GM23338 (cell line): ENCODE results near the gene ESR2. TPM values are rescaled to one million over a fixed set of nuclear protein-coding genes. Genes with fewer than 3 reads are reported as not detected.

Source experiments
- ATAC-seq: fragments of 200-7000 bp; cut with Tn5 transposase; 3 replicates; pipeline ENCODE4 v1.9.1; 2020
- DNase-seq: peaks from one replicate; pipeline ENCODE4 v3.0.0-alpha.2; 2015; ENCODE audit warnings: low spot score
- H2AFZ ChIP-seq: fragments of 200-600 bp; sonication (generic); 2 replicates; pipeline ENCODE4 v1.8.0; 2016; ENCODE audit warnings: antibody characterized with exemption, mild to moderate bottlenecking, moderate library complexity
- H3F3A ChIP-seq: fragments of 200-600 bp; sonication (generic); replicated peaks from 2 replicates; pipeline ENCODE4 v1.8.0; 2017; ENCODE audit warnings: antibody characterized with exemption, mixed run types, low read depth
- H3K27ac ChIP-seq: fragments of 200-600 bp; sonication (generic); 2 replicates; pipeline ENCODE4 v1.6.1; 2016; ENCODE audit warnings: low read depth
- H3K27me3 ChIP-seq: fragments of 200-600 bp; sonication (generic); 2 replicates; pipeline ENCODE4 v1.8.0; 2016; ENCODE audit warnings: mild to moderate bottlenecking, mixed run types, moderate library complexity; ENCODE audit not compliant: insufficient read depth
- H3K36me3 ChIP-seq: fragments of 200-600 bp; sonication (generic); 2 replicates; pipeline ENCODE4 v1.8.0; 2016; ENCODE audit warnings: mild to moderate bottlenecking; ENCODE audit not compliant: insufficient read depth
- H3K4me1 ChIP-seq: fragments of 200-600 bp; sonication (generic); 2 replicates; pipeline ENCODE4 v1.8.0; 2016; ENCODE audit warnings: mild to moderate bottlenecking, moderate library complexity; ENCODE audit not compliant: insufficient read depth
- H3K4me2 ChIP-seq: fragments of 200-600 bp; sonication (generic); 2 replicates; pipeline ENCODE4 v1.7.1; 2017; ENCODE audit warnings: mixed run types
- H3K4me3 ChIP-seq: fragments of 200-600 bp; sonication (generic); 2 replicates; pipeline ENCODE4 v1.6.1; 2016; ENCODE audit warnings: mixed run types
- H3K79me2 ChIP-seq: fragments of 200-600 bp; sonication (generic); replicated peaks from 2 replicates; pipeline ENCODE4 v1.8.0; 2017; ENCODE audit warnings: mild to moderate bottlenecking; ENCODE audit not compliant: insufficient read depth
- H3K9me2 ChIP-seq: fragments of 200-600 bp; sonication (generic); 2 replicates; pipeline ENCODE4 v1.8.0; 2017; ENCODE audit not compliant: insufficient read depth
- H4K20me1 ChIP-seq: fragments of 200-600 bp; sonication (generic); replicated peaks from 2 replicates; pipeline ENCODE4 v1.8.0; 2017; ENCODE audit warnings: mild to moderate bottlenecking; ENCODE audit not compliant: insufficient read depth
- H3K27ac Mint-ChIP-seq: 2 replicates; pipeline ENCODE4 v1.8.0; 2020; ENCODE audit warnings: inconsistent platforms, mild to moderate bottlenecking, moderate library complexity, mixed read lengths
- H3K27me3 Mint-ChIP-seq: 3 replicates; pipeline ENCODE4 v1.8.0; 2022; ENCODE audit warnings: low read depth, mild to moderate bottlenecking, moderate library complexity, mixed read lengths, inconsistent platforms; ENCODE audit not compliant: insufficient read depth, poor library complexity
- H3K36me3 Mint-ChIP-seq: 3 replicates; pipeline ENCODE4 v1.8.0; 2021; ENCODE audit warnings: low read depth, mild to moderate bottlenecking, inconsistent platforms, moderate library complexity, mixed read lengths
- H3K4me1 Mint-ChIP-seq: 3 replicates; pipeline ENCODE4 v1.8.0; 2020; ENCODE audit warnings: mild to moderate bottlenecking, inconsistent platforms, mixed read lengths
- H3K4me3 Mint-ChIP-seq: 3 replicates; pipeline ENCODE4 v1.8.0; 2021; ENCODE audit warnings: moderate library complexity, mild to moderate bottlenecking, inconsistent platforms, mixed read lengths
- H3K9me3 Mint-ChIP-seq: 3 replicates; pipeline ENCODE4 v1.8.0; 2020; ENCODE audit warnings: moderate library complexity, mild to moderate bottlenecking, inconsistent platforms, mixed read lengths
- CREB1 ChIP-seq: fragments of 250-450 bp; sonication (Bioruptor Pico); IDR thresholded peaks from 2 replicates; pipeline ENCODE4 v1.5.0; 2020; ENCODE audit warnings: low read depth, mild to moderate bottlenecking, moderate library complexity
- EZH2 ChIP-seq: fragments of 200-600 bp; sonication (generic); IDR thresholded peaks from one replicate; pipeline ENCODE4 v1.8.0; 2017; ENCODE audit warnings: antibody characterized with exemption, mild to moderate bottlenecking, low read depth; ENCODE audit not compliant: unreplicated experiment
- EZH2phosphoT487 ChIP-seq: fragments of 200-600 bp; sonication (generic); IDR thresholded peaks from one replicate; pipeline ENCODE4 v1.8.1; 2018; ENCODE audit warnings: antibody characterized with exemption; ENCODE audit not compliant: unreplicated experiment
- JUNB ChIP-seq: IDR thresholded peaks from one replicate; pipeline ENCODE4 v1.6.1; 2016; ENCODE audit warnings: antibody characterized with exemption; ENCODE audit not compliant: unreplicated experiment
- NANOG ChIP-seq: IDR thresholded peaks from 2 replicates; pipeline ENCODE4 v1.6.1; 2016; ENCODE audit warnings: antibody characterized with exemption, borderline replicate concordance
- POLR2AphosphoS5 ChIP-seq: IDR thresholded peaks from 2 replicates; pipeline ENCODE4 v1.6.1; 2016; ENCODE audit warnings: antibody characterized with exemption, low read depth
- STAT1 ChIP-seq: IDR thresholded peaks from one replicate; pipeline ENCODE4 v1.6.1; 2016; ENCODE audit warnings: antibody characterized with exemption; ENCODE audit not compliant: unreplicated experiment
- ZNF114 ChIP-seq: fragments of 250-450 bp; sonication (Bioruptor Pico); IDR thresholded peaks from 2 replicates; pipeline ENCODE4 v1.5.0; 2020; ENCODE audit warnings: mild to moderate bottlenecking, moderate library complexity
- ZNF331 ChIP-seq: fragments of 250-450 bp; sonication (Bioruptor Pico); IDR thresholded peaks from 2 replicates; pipeline ENCODE4 v1.5.0; 2020; ENCODE audit warnings: low read depth, mild to moderate bottlenecking, moderate library complexity
- polyA plus RNA-seq: library from polyadenylated mRNA; unstranded; fragments of >200 nt; fragmentation: Nextera tagmentation; extraction: Ambion mirVana; gene quantifications from 2 replicates; pipeline ENCODE4 v1.2.1, GENCODE V29; 2016
- total RNA-seq: library from RNA; depleted of rRNA; stranded (reverse); fragments of >200 nt; shearing (Covaris generic); gene quantifications from 2 replicates; pipeline ENCODE4 v1.2.3, GENCODE V29; 2014
- TF ChIP-seq, protein P1 (sequence below): fragments of 250-450 bp; sonication (Bioruptor Pico); IDR thresholded peaks from 2 replicates; pipeline ENCODE4 v1.5.0; 2020; ENCODE audit warnings: mild to moderate bottlenecking, moderate library complexity
- TF ChIP-seq, protein P2 (sequence below): IDR thresholded peaks from 2 replicates; pipeline ENCODE4 v1.6.1; 2016; ENCODE audit warnings: antibody characterized with exemption
- TF ChIP-seq, protein P3 (sequence below), 2 experiments: fragments of 200-600 bp in 1 of 2; sonication (generic) in 1 of 2; conservative IDR thresholded peaks; 2 replicates each; pipeline versions ENCODE4 v1.5.1 to v1.6.1; 2016 to 2017; ENCODE audit warnings: antibody characterized with exemption in 2 of 2, low read depth in 2 of 2, mild to moderate bottlenecking in 2 of 2, moderate library complexity in 1 of 2
- TF ChIP-seq, protein P4 (sequence below): IDR thresholded peaks from one replicate; pipeline ENCODE4 v1.6.1; 2018; ENCODE audit warnings: antibody characterized with exemption; ENCODE audit not compliant: unreplicated experiment

The ESR2 gene
- total and polyA plus RNA-seq, 2 experiments from 2014 or later = 0.58 to 0.59 TPM

DNA sequence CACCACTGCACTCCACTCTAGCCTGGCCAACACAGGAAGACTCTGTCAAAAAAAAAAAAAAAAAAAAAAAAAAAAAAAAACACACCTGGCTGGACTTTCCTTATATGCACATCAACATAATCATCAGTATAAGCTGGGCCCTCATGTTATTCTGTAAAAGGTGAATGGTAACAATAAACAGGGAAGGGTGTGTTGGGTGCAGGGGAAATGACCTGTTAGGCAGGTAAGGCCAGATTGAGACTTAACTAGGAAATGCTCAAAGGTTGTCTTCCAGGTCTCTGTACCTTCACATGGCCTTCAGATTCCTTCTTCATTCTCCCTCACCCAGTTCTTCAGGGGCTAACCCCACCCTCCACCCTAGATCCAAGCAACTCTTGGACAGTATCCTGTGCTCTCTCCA is 47.5 kb downstream of the ESR2 start:
- Histone ChIP-seq H3K9me2 (no peaks in the 10 kb centered on the region), H2AFZ (no peak overlapping the region), H4K20me1 (no peaks in the 10 kb centered on the region), H3F3A (no peaks in the 10 kb centered on the region), H3K27me3 (no peaks in the 10 kb centered on the region), H3K4me1 (no peaks in the 10 kb centered on the region), H3K4me3 (no peak overlapping the region), H3K4me2 (no peak overlapping the region), H3K27ac (no peak overlapping the region), H3K79me2 (no peaks in the 10 kb centered on the region), H3K36me3 (no peaks in the 10 kb centered on the region)
- H3K4me3 Mint-ChIP-seq = no peak overlapping the region
- no peaks in the 10 kb centered on the region for H3K36me3 Mint-ChIP-seq
- ATAC-seq (no peak), DNase-seq (no peak)
- H3K9me3 Mint-ChIP-seq = no peaks in the 10 kb centered on the region
- H3K4me1 Mint-ChIP-seq = peaks cover 3% of the 10 kb centered on the region; the same call in 2 of the 3 replicates
- no peak overlapping the region for H3K27ac Mint-ChIP-seq
- no peaks in the 10 kb centered on the region for H3K27me3 Mint-ChIP-seq
- no peak for TF ChIP-seq ZNF331 (CRISPR knock-in tag)
- TF ChIP-seq JUNB = no peak
- no peak for TF ChIP-seq CREB1 (CRISPR knock-in tag)
- TF ChIP-seq EZH2 = no peak
- TF ChIP-seq, protein P1, sequence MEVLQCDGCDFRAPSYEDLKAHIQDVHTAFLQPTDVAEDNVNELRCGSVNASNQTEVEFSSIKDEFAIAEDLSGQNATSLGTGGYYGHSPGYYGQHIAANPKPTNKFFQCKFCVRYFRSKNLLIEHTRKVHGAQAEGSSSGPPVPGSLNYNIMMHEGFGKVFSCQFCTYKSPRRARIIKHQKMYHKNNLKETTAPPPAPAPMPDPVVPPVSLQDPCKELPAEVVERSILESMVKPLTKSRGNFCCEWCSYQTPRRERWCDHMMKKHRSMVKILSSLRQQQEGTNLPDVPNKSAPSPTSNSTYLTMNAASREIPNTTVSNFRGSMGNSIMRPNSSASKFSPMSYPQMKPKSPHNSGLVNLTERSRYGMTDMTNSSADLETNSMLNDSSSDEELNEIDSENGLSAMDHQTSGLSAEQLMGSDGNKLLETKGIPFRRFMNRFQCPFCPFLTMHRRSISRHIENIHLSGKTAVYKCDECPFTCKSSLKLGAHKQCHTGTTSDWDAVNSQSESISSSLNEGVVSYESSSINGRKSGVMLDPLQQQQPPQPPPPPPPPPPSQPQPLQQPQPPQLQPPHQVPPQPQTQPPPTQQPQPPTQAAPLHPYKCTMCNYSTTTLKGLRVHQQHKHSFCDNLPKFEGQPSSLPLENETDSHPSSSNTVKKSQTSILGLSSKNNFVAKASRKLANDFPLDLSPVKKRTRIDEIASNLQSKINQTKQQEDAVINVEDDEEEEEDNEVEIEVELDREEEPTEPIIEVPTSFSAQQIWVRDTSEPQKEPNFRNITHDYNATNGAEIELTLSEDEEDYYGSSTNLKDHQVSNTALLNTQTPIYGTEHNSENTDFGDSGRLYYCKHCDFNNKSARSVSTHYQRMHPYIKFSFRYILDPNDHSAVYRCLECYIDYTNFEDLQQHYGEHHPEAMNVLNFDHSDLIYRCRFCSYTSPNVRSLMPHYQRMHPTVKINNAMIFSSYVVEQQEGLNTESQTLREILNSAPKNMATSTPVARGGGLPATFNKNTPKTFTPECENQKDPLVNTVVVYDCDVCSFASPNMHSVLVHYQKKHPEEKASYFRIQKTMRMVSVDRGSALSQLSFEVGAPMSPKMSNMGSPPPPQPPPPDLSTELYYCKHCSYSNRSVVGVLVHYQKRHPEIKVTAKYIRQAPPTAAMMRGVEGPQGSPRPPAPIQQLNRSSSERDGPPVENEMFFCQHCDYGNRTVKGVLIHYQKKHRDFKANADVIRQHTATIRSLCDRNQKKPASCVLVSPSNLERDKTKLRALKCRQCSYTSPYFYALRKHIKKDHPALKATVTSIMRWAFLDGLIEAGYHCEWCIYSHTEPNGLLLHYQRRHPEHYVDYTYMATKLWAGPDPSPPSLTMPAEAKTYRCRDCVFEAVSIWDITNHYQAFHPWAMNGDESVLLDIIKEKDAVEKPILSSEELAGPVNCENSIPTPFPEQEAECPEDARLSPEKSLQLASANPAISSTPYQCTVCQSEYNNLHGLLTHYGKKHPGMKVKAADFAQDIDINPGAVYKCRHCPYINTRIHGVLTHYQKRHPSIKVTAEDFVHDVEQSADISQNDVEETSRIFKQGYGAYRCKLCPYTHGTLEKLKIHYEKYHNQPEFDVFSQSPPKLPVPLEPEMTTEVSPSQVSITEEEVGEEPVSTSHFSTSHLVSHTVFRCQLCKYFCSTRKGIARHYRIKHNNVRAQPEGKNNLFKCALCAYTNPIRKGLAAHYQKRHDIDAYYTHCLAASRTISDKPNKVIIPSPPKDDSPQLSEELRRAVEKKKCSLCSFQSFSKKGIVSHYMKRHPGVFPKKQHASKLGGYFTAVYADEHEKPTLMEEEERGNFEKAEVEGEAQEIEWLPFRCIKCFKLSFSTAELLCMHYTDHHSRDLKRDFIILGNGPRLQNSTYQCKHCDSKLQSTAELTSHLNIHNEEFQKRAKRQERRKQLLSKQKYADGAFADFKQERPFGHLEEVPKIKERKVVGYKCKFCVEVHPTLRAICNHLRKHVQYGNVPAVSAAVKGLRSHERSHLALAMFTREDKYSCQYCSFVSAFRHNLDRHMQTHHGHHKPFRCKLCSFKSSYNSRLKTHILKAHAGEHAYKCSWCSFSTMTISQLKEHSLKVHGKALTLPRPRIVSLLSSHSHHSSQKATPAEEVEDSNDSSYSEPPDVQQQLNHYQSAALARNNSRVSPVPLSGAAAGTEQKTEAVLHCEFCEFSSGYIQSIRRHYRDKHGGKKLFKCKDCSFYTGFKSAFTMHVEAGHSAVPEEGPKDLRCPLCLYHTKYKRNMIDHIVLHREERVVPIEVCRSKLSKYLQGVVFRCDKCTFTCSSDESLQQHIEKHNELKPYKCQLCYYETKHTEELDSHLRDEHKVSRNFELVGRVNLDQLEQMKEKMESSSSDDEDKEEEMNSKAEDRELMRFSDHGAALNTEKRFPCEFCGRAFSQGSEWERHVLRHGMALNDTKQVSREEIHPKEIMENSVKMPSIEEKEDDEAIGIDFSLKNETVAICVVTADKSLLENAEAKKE (CRISPR knock-in tag) = no peak
- TF ChIP-seq POLR2AphosphoS5 = no peak
- TF ChIP-seq NANOG = no peak
- no peak for TF ChIP-seq EZH2phosphoT487
- TF ChIP-seq, protein P2, sequence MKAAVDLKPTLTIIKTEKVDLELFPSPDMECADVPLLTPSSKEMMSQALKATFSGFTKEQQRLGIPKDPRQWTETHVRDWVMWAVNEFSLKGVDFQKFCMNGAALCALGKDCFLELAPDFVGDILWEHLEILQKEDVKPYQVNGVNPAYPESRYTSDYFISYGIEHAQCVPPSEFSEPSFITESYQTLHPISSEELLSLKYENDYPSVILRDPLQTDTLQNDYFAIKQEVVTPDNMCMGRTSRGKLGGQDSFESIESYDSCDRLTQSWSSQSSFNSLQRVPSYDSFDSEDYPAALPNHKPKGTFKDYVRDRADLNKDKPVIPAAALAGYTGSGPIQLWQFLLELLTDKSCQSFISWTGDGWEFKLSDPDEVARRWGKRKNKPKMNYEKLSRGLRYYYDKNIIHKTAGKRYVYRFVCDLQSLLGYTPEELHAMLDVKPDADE = no peak
- TF ChIP-seq, protein P3, sequence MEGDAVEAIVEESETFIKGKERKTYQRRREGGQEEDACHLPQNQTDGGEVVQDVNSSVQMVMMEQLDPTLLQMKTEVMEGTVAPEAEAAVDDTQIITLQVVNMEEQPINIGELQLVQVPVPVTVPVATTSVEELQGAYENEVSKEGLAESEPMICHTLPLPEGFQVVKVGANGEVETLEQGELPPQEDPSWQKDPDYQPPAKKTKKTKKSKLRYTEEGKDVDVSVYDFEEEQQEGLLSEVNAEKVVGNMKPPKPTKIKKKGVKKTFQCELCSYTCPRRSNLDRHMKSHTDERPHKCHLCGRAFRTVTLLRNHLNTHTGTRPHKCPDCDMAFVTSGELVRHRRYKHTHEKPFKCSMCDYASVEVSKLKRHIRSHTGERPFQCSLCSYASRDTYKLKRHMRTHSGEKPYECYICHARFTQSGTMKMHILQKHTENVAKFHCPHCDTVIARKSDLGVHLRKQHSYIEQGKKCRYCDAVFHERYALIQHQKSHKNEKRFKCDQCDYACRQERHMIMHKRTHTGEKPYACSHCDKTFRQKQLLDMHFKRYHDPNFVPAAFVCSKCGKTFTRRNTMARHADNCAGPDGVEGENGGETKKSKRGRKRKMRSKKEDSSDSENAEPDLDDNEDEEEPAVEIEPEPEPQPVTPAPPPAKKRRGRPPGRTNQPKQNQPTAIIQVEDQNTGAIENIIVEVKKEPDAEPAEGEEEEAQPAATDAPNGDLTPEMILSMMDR (conservative IDR thresholded peaks at IDR 0.05; ENCODE audit: low read depth in 2 of 2) = no peak
- no peak for TF ChIP-seq STAT1
- TF ChIP-seq, protein P4, sequence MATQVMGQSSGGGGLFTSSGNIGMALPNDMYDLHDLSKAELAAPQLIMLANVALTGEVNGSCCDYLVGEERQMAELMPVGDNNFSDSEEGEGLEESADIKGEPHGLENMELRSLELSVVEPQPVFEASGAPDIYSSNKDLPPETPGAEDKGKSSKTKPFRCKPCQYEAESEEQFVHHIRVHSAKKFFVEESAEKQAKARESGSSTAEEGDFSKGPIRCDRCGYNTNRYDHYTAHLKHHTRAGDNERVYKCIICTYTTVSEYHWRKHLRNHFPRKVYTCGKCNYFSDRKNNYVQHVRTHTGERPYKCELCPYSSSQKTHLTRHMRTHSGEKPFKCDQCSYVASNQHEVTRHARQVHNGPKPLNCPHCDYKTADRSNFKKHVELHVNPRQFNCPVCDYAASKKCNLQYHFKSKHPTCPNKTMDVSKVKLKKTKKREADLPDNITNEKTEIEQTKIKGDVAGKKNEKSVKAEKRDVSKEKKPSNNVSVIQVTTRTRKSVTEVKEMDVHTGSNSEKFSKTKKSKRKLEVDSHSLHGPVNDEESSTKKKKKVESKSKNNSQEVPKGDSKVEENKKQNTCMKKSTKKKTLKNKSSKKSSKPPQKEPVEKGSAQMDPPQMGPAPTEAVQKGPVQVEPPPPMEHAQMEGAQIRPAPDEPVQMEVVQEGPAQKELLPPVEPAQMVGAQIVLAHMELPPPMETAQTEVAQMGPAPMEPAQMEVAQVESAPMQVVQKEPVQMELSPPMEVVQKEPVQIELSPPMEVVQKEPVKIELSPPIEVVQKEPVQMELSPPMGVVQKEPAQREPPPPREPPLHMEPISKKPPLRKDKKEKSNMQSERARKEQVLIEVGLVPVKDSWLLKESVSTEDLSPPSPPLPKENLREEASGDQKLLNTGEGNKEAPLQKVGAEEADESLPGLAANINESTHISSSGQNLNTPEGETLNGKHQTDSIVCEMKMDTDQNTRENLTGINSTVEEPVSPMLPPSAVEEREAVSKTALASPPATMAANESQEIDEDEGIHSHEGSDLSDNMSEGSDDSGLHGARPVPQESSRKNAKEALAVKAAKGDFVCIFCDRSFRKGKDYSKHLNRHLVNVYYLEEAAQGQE = no peak
- TF ChIP-seq ZNF114 = no peak
